HEK293 (cell line): Measurements from ENCODE around the gene CCL7.

Experiments used
- CTCF ChIA-PET: fragments of 350-600 bp; formaldehyde crosslinking; extraction: SDS; loops from one replicate; lab custom pipeline; 2021; ENCODE audit warnings: antibody characterized with exemption; lab: Yijun Ruan, JAX
- POLR2A ChIA-PET: fragments of 300-600 bp; formaldehyde crosslinking; extraction: SDS; loops from one replicate; lab custom pipeline; 2020; ENCODE audit warnings: antibody characterized with exemption, inconsistent platforms; lab: Yijun Ruan, JAX
- H3K27ac ChIP-seq: fragments of 200-500 bp; sonication (Bioruptor generic); 2 replicates; pipeline ENCODE4 v1.5.1; 2014; ENCODE audit warnings: low read depth, low read length, control low read depth, inconsistent platforms; ENCODE audit errors: extremely low read depth
- H3K36me3 ChIP-seq, 2 experiments: fragments of 200-500 bp in 1 of 2; sonication (Bioruptor generic) in 1 of 2; 1 replicate in 1 of 2; 2 replicates in 1 of 2; pipeline ENCODE4 v1.5.1; 2014 to 2017; ENCODE audit warnings: inconsistent platforms in 2 of 2, low read length in 2 of 2; ENCODE audit not compliant: control insufficient read depth in 2 of 2, insufficient read depth in 1 of 2
- H3K4me1 ChIP-seq: fragments of 200-500 bp; sonication (Bioruptor generic); 2 replicates; pipeline ENCODE4 v1.5.1; 2014; ENCODE audit warnings: mild to moderate bottlenecking, low read length, inconsistent platforms; ENCODE audit not compliant: control insufficient read depth, insufficient read depth
- H3K4me3 ChIP-seq: 2 replicates; pipeline ENCODE4 v1.5.1; 2011; ENCODE audit warnings: low read depth, mild to moderate bottlenecking, control low read depth, low read length, moderate library complexity
- H3K9me3 ChIP-seq: fragments of 200-500 bp; sonication (Bioruptor generic); 2 replicates; pipeline ENCODE4 v1.5.1; 2014; ENCODE audit warnings: low read depth, low read length, inconsistent platforms; ENCODE audit not compliant: control insufficient read depth, insufficient read depth
- GLI4 ChIP-seq: fragments of 450-650 bp; formaldehyde crosslinking; IDR thresholded peaks from 2 replicates; pipeline ENCODE4 v1.5.1; 2016; ENCODE audit warnings: missing biosample characterization, missing genetic modification characterization
- HOXC10 ChIP-seq: sonication (generic); formaldehyde crosslinking; IDR thresholded peaks from 2 replicates; pipeline ENCODE4 v1.8.1; 2023; ENCODE audit warnings: mild to moderate bottlenecking, missing genetic modification reagents
- KLF17 ChIP-seq: fragments of 450-650 bp; formaldehyde crosslinking; IDR thresholded peaks from 2 replicates; pipeline ENCODE4 v1.5.1; 2016; ENCODE audit warnings: missing biosample characterization, missing genetic modification characterization
- ZBTB1 ChIP-seq: fragments of 450-650 bp; formaldehyde crosslinking; IDR thresholded peaks from 2 replicates; pipeline ENCODE4 v1.5.1; 2016; ENCODE audit warnings: missing biosample characterization, missing genetic modification characterization
- ZBTB26 ChIP-seq: fragments of 450-650 bp; formaldehyde crosslinking; optimal IDR thresholded peaks from 2 replicates; pipeline ENCODE3; 2016; ENCODE audit warnings: missing biosample characterization, mild to moderate bottlenecking, missing genetic modification characterization
- ZFP3 ChIP-seq: fragments of 450-650 bp; formaldehyde crosslinking; IDR thresholded peaks from 2 replicates; pipeline ENCODE4 v1.5.1; 2016; ENCODE audit warnings: low read depth, missing biosample characterization, missing genetic modification characterization
- ZNF223 ChIP-seq: fragments of 450-650 bp; formaldehyde crosslinking; IDR thresholded peaks from 2 replicates; pipeline ENCODE4 v1.5.1; 2016; ENCODE audit warnings: missing biosample characterization, missing genetic modification characterization
- ZNF26 ChIP-seq: fragments of 450-650 bp; formaldehyde crosslinking; IDR thresholded peaks from 2 replicates; pipeline ENCODE4 v1.5.1; 2016; ENCODE audit warnings: missing biosample characterization, missing genetic modification characterization
- ZNF354C ChIP-seq: fragments of 450-650 bp; formaldehyde crosslinking; IDR thresholded peaks from 2 replicates; pipeline ENCODE4 v1.5.1; 2016; ENCODE audit warnings: missing biosample characterization, missing genetic modification characterization, low read depth, borderline replicate concordance
- ZNF362 ChIP-seq: fragments of 450-650 bp; formaldehyde crosslinking; IDR thresholded peaks from 2 replicates; pipeline ENCODE4 v1.5.1; 2016; ENCODE audit warnings: missing biosample characterization, missing genetic modification characterization
- ZNF394 ChIP-seq: fragments of 450-650 bp; formaldehyde crosslinking; IDR thresholded peaks from 2 replicates; pipeline ENCODE4 v1.5.1; 2016; ENCODE audit warnings: missing biosample characterization, missing genetic modification characterization, mild to moderate bottlenecking, moderate library complexity, borderline replicate concordance
- ZNF416 ChIP-seq: fragments of 450-650 bp; formaldehyde crosslinking; IDR thresholded peaks from 2 replicates; pipeline ENCODE4 v1.5.1; 2016; ENCODE audit warnings: missing biosample characterization, missing genetic modification characterization
- ZNF433 ChIP-seq: fragments of 450-650 bp; formaldehyde crosslinking; IDR thresholded peaks from 2 replicates; pipeline ENCODE4 v1.5.1; 2016; ENCODE audit warnings: missing biosample characterization, missing genetic modification characterization, low read depth
- ZNF544 ChIP-seq: fragments of 450-650 bp; formaldehyde crosslinking; IDR thresholded peaks from 2 replicates; pipeline ENCODE4 v1.5.0; 2017; ENCODE audit warnings: missing biosample characterization, missing genetic modification characterization
- ZNF621 ChIP-seq: fragments of 450-650 bp; formaldehyde crosslinking; IDR thresholded peaks from 2 replicates; pipeline ENCODE4 v1.5.1; 2017; ENCODE audit warnings: missing biosample characterization, missing genetic modification characterization
- ZNF747 ChIP-seq: fragments of 450-650 bp; formaldehyde crosslinking; IDR thresholded peaks from 2 replicates; pipeline ENCODE4 v1.5.1; 2016; ENCODE audit warnings: missing biosample characterization, missing genetic modification characterization
- TF ChIP-seq, protein P1 (sequence below): fragments of 450-650 bp; formaldehyde crosslinking; IDR thresholded peaks from 2 replicates; pipeline ENCODE4 v1.5.1; 2017; ENCODE audit warnings: missing biosample characterization, missing genetic modification characterization
- TF ChIP-seq, protein P2 (sequence below): fragments of 450-650 bp; formaldehyde crosslinking; IDR thresholded peaks from 2 replicates; pipeline ENCODE4 v1.5.1; 2016; ENCODE audit warnings: missing biosample characterization, missing genetic modification characterization

CCL7 gene

GRCh38 chr17:34222722-34223497, 47.1 kb upstream of the CCL7 start:
- POLR2A ChIA-PET, result no interaction called here
- Histone ChIP-seq H3K36me3 (no peaks in the 10 kb centered on the region), H3K27ac (no peak overlapping the region), H3K9me3 (no peaks in the 10 kb centered on the region), H3K4me1 (no peaks in the 10 kb centered on the region), H3K4me3 (no peak overlapping the region)
- TF ChIP-seq ZNF433 (no peak), ZNF26 (tag by site-specific recombination) (no peak)
- CTCF ChIA-PET, result interaction anchor here (0.9 to 2.1 kb wide), 5 partner anchors 22 to 138 kb away, joined by 4 to 18 read pairs (median 7); no protein-coding TSS in a partner anchor

DNA sequence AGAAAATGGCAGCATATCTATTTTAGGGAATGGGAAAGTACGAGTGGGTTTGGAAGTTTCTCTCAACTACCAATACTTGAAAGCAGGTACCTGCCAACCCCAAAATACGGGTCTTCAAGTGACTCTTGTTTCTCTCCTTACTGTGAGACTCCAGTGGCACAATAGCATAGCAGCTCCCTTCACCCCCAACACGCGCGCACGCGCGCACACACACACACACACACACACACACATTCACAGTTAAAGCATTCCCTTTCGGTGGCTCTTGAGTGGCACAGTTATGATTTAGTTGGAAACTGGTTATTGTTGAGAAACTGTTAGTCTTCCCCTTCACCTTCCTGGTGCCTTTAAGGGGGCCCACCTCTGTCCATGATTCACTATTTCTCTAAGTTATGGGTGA, 45.0 kb upstream of the CCL7 start:
- TF ChIP-seq ZNF416 (tag by site-specific recombination) (no peak), ZBTB1 (no peak), KLF17 (no peak), ZNF354C (no peak), ZNF544 (tag by site-specific recombination) (no peak), ZNF747 (tag by site-specific recombination) (no peak), ZFP3 (no peak), GLI4 (tag by site-specific recombination) (no peak), ZNF621 (no peak), ZNF223 (no peak), HOXC10 (CRISPR knock-in tag) (no peak), ZBTB26 (no peak), ZNF394 (no peak)
- TF ChIP-seq, protein P1, sequence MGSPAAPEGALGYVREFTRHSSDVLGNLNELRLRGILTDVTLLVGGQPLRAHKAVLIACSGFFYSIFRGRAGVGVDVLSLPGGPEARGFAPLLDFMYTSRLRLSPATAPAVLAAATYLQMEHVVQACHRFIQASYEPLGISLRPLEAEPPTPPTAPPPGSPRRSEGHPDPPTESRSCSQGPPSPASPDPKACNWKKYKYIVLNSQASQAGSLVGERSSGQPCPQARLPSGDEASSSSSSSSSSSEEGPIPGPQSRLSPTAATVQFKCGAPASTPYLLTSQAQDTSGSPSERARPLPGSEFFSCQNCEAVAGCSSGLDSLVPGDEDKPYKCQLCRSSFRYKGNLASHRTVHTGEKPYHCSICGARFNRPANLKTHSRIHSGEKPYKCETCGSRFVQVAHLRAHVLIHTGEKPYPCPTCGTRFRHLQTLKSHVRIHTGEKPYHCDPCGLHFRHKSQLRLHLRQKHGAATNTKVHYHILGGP (tag by site-specific recombination), result no peak
- Histone ChIP-seq H3K27ac (no peak overlapping the region), H3K4me3 (no peak overlapping the region), H3K4me1 (no peaks in the 10 kb centered on the region), H3K36me3 (no peaks in the 10 kb centered on the region), H3K9me3 (no peaks in the 10 kb centered on the region)
- CTCF ChIA-PET, result interaction anchor here (2.9 kb wide), 1 partner anchor 137 kb away, joined by 13 read pairs; no protein-coding TSS in a partner anchor
- POLR2A ChIA-PET, result no interaction called here

- Histone ChIP-seq H3K27ac (no peak overlapping the region), H3K4me3 (no peak overlapping the region), H3K4me1 (no peaks in the 10 kb centered on the region), H3K36me3 (no peaks in the 10 kb centered on the region), H3K9me3 (no peaks in the 10 kb centered on the region)
- TF ChIP-seq, protein P2, sequence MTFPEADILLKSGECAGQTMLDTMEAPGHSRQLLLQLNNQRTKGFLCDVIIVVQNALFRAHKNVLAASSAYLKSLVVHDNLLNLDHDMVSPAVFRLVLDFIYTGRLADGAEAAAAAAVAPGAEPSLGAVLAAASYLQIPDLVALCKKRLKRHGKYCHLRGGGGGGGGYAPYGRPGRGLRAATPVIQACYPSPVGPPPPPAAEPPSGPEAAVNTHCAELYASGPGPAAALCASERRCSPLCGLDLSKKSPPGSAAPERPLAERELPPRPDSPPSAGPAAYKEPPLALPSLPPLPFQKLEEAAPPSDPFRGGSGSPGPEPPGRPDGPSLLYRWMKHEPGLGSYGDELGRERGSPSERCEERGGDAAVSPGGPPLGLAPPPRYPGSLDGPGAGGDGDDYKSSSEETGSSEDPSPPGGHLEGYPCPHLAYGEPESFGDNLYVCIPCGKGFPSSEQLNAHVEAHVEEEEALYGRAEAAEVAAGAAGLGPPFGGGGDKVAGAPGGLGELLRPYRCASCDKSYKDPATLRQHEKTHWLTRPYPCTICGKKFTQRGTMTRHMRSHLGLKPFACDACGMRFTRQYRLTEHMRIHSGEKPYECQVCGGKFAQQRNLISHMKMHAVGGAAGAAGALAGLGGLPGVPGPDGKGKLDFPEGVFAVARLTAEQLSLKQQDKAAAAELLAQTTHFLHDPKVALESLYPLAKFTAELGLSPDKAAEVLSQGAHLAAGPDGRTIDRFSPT (tag by site-specific recombination), result 0 out of 2 replicates have a peak, but pooled peaks have one; percentile 13
- TF ChIP-seq ZNF362 (tag by site-specific recombination), result no peak
- POLR2A ChIA-PET, result no interaction called here
- CTCF ChIA-PET, result interaction anchor here (0.6 to 2.9 kb wide), 4 partner anchors 24 to 136 kb away, joined by 3 to 13 read pairs (median 4); no protein-coding TSS in a partner anchor
Observed at GRCh38 chr17:34226011-34226743, 43.8 kb upstream of the CCL7 start.
